ENCODE measurements around the gene OR1K1.
"Not testable (repeated sequence)": the region's sequence is repeated elsewhere in the genome, so short reads cannot be mapped to it uniquely, and the experiment has no call there.

The OR1K1 gene

DNA sequence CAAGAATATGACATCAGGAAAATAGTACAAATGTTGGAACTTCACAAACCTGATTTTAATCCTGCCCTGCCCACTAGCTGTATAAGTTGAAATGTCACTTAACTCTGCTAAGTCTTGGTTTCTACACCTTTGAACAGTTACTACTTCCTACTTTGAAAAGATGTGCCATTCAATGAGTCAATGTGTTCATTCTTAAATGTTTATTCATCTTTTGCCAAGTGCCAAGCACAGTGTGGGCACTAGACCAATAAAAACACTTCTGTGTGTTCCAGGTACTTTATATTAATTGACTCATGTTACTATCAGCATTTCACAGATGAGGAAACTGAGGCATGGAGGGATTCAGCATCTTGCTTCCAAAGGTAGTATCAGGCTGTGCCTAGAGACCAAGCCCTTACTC lies 15.6 kb downstream of the OR1K1 start:
- no peak for DNase-seq

DNA sequence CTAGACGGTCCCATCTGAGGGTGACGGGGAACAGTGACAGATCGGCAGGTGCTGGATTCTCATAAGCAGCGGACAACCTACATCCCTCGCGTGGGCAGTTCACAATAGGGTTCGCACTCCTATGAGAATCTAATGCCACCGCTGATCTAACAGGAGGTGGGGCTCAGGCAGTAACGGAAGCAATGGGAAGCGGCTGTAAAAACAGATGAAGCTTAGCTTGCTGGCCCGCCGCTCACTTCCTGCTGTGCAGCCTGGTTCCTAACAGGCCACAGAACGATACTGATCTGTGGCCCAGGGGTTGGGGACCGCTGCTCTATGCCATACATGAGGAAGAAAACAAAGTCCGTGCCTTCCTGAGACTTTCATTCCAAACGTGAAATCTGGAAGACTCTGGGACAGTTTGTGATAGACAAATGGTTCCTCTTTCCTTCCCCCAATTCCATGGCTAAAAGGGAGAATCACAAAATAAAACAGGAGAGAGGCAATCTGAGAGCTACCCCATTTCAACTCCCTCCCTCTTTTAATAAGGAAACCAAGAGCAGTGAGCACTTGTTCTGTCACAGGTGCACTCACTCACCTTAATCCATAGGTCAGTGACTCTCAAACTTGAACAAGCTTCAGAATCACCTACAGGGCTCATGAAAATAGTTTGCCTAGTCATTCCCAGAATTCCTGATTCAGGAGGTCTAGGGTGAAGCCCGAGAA lies 16.4 kb downstream of the OR1K1 start:
- DNase-seq: peak; percentile 50

DNA sequence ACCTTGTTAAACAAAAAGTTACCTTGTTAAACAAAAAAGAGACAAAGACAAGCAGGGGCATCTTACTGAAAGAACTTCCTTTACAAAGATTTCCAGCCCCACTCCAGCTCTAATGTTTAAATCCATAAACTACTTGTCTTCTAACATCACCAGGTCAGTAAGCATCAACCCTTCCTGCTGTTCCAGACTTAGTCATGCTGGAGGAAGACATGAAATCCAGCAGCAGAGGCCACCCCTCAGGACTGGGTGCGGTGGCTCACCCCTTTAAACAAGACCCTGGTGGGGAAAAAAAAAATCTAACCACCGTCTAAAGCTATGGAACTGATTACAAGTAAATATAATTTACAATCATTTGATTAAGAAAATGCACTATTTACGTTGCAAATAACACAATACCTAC lies 19.4 kb downstream of the OR1K1 start:
- no peak for DNase-seq

DNA sequence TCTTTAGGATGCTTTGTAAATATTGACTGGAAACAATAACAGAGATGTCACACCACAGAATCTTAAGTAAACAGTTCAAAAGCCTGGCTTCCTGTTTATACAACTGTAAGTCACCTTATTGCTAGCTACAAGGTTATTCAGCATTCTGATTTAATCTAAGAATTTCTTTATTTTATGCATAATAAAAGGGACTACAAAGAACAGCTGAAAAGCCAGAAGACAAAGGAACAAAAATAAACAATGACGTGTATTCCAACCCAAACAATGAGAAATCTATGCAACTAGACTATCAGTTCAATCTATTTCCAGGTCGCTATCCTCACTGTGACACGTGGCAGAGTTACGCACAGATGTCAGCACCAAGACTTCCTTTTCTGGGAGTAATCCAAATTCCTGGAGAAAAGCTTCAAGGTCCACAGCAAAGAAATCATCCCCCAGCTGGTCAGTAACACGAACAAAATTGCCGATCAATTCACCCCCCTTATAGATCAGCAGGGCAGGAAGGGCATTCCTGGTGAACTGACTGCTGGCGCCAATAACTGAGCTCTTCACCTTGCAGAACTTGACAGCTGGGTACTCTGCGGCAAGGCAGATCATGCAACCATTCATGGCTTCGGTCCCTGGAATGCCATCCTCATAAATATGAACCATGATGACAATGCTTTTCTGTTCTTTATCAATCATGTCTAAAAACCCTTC lies 20.0 kb downstream of the OR1K1 start:
- DNase-seq: peak; percentile 48

DNA sequence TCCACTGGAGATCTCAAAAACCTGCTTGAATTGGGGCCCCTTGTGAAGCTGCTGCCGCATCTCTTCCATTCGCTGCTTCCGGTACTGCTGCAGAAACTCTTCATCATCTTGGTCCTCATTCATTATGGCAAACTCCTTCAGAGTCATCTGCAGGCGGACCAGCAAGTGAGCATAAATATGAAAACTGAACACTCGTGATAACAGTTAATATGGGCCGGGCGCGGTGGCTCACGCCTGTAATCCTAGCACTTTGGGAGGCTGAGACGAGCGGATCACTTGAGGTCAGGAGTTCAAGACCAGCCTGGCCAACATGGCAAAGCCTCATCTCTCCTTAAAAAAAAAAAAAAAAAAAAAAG lies 20.5 kb downstream of the OR1K1 start:
- no peak for DNase-seq

DNA sequence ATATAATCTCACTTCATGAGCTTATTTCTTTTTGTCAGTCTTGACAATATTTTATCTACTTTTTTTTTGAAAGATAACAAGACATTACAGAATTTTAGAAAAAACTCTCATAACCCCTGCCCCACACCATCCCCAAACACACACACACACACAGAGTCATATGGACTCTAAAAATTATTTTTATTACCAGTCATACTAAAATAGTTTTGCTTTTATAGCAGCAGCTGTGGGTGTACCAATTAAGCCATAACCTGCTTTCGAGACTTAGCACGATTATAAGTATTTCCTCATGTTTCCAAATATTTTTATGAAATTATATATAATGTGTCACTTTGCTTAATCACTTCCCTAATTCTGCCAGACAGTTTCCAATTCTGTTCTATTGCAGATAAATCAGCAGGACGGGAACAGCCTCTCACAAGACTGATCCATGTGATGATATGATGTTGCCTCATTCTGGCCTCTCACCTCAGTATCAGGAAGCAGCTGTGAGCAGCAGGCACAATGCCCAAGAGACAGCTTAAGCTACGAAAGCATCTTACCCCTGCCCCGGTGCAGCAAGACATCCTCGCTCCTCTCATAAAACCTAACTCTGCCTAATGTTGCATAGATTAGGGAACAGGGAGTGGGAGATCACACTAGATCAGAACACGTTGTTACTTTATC lies 21.5 kb downstream of the OR1K1 start:
- no peak for DNase-seq

DNA sequence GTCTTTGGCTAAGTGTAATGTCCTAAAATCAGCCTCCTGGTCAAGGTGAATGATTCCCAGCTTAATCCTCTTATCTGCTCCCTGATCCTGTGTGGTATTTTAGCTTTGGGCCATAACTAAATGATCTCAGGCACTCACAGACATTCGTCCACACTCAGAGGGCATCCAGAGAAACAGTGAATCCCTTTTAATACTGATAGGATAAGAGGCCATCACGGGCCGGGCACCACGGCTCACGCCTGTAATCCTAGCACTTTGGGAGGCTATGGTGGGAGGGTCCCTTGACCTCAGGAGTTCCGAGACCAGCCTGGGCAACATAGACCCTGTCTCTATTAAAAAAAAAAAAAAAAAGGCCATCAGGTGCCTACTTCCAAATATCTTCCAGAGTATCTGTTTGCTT lies 22.1 kb downstream of the OR1K1 start:
- DNase-seq: no peak

DNA sequence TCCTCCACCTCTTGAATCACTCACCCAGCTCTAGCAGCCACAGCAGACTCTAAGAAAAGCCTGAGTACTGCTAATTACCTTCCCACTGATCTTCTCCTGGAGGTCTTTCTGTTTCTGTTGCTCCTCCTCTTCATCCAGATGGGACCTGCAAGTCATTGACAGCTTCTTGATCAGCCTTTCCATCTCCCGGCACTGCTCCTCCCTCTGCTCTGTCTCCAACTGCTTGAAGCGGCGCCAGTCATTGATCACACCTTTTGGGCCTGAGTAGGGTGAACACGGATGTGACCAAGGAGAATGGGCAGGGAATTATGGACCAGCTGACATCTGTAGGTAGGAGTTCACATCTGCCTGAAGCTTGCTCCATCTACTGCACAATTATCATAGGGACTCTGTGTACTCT lies 23.0 kb downstream of the OR1K1 start:
- DNase-seq: no peak

DNA sequence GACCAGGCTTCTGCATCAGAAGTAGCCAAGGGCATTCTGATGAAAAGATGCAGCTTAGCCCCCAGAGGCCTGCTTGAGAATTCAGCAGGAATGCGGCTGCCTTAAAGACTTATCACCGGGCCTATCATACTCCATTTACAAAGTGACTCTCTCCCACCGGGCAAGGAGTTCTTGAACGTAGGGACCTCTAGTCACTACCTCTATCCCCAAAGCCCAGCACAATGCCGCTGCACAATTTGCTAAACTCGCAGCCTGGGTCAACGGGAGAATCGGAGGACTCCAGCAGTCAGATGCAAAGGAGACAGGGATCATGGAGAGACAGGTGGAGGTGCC lies 27.8 kb downstream of the OR1K1 start:
- no peak for DNase-seq

DNA sequence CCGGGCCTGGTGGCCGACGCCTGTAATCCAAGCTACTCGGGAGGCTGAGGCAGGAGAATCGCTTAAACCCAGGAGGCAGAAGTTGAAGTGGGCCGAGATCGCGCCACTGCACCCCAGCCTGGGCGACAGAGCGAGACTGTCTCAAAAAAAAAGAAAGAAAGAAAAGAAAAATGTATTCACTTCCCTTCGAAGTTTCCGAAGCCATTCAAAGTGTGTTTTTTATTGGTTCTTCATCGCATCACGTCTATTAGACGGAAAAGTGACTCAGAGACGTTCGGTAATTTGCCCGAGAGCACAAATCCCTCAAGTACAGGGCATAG lies 29.0 kb downstream of the OR1K1 start:
- not testable (repeated sequence) for DNase-seq

DNA sequence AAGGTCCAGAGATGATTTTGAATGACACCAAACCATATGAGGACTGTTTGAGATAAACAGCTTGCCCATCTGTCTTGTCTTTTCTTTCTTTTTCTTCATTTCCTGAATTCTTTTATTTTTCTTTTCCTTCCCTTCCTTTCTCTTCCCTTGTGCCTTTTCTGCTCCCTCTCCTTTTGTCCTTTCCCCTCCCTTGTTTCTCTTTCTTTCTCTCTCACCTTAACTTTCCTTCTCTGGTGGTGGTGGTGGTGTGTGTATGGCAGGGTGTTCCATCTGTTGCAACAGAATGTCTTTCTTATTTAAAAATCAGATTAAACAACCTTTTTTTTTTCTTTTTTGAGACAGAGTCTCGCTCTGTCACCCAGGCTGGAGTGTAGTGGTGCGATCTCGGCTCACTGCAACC lies 32.3 kb downstream of the OR1K1 start:
- DNase-seq: no peak

DNA sequence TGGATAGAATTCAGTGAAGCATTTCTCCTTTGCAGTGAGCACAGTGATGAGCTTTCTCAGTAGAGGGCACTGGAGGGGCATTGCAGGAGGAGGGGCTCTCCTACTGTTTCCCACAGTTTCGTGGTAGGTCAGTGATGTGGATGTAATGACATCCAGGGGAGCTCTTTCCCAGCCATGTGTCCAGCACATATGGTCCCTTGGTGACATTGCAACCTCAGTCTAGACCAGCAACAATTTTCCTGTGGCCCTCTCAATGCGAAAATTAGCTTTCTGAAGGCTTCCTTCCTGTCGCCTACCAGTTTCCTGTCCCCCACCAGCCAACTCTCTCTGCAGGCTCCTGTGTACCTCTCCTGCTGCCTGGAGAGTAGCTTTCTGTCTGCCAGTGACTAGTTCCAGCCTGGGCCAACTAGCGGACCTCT lies 35.4 kb downstream of the OR1K1 start:
- no peak for DNase-seq

DNA sequence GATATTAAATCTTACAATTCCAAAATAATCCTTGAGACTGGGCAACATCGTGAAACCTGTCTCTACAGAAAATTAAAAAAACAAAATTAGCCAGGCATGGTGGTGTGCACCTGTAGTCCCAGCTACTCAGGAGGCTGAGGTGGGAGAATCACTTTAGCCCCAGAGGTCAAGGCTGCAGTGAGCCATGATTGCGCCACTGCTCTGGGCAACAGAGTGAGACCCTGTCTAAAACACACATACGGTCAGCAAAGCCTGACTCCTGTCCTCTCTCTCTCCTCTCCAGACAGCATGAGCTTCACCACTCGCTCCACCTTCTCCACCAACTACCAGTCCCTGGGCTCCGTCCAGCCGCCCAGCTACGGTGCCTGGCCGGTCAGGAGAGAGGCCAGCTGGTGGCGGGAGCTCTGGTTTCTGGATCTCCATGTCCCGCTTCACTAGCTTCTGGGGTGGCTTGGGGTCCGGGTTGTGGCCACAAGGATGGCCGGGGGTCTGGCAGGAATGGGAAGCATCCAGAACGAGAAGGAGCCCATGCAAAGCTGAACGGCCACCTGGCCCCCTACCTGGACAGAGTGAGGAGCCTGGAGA lies 37.4 kb downstream of the OR1K1 start:
- DNase-seq: no peak

DNA sequence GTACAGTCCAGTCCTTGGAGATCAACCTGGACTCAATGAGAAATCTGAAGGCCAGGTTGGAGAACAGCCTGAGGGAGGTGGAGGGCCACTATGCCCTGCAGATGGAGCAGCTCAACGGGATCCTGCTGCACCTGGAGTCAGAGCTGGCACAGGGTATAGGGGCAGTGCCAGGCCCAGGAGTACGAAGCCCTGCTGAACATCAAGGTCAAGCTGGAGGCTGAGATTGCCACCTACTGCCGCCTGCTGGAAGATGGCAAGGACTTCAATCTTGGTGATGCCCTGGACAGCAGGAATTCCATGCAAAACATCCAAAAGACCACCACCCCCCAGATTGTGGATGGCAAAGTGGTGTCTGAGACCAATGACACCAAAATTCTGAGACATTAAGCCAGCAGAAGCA lies 38.5 kb downstream of the OR1K1 start:
- DNase-seq: not testable (repeated sequence)

DNA sequence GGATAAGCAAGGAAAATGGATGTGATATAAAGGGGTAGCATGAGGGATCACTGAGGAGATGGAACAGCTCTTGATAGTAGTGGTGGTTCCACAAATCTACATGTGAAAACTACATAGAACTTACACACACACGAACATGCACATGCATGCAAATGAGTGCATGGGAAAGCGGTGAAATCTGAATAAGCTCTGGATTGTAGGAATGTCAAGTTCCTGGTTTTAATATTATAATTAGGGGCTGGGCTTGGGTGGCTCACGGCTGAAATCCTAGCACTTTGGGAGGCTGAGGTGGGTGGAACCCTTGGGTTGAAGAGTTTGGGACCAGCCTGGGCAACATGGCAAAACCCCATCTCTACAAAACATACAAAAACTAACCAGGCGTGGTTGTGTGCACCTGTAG lies 41.6 kb downstream of the OR1K1 start:
- DNase-seq: no peak

DNA sequence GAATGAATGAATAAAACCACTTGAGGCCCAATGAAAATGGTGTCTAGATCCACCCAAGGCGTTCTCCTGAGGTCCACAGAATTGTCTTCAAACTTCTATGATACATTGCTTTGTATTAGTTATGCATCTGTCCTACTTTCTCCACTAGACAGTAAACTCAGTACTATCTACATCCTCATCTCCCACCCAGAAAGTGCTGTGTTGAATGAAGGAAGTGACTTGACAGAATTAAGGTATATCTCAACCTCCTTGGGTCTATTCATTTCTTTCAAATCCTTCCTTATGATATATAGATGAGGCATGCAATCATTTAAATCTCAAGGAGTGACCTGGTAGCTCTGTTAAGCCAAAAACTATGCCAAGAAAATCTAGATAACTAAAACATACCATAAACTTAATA lies 44.2 kb downstream of the OR1K1 start:
- DNase-seq: no peak

DNA sequence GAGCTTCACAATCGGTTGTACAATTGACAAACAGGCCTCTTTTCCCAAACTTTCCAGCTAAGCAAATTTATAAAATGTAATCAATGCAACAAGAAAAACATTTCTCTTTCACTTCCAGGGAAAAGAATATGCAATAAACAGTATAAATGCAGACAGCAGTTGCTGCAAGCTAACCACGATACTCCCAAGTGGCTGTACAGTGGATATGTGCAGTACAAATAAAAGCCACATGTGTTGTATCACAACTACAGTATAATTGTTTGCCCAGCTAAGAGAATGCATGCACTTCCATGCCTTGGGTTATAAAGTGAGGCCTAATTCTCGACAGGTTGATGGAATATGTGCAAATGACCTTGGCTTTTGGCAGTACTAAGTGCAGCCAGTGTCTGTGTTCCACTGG lies 45.2 kb downstream of the OR1K1 start:
- DNase-seq: no peak

DNA sequence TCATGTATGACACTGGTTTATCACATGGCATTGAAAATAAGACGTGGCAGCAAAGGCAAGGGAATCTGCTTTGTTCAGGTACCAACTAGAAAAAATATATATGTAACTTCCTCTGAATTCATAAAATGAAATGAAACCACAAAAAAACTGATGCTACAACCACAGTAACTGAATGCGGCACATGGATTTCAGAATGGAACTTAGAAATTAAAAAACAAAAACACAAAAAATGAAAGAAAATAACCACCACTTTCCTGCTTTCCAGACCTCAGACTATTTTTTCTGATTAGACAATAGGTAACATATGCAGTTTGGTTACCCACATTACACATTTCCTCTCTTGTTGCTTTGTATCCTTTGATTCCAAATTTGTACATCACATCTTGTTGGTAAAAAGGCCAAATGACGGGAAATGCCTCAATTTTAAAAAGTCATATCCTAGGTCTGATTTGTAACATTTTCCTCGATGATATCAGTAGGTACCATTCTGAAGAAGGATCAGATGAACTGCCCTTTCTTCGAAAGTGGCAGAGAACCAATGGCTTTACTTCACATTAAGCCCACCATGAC lies 46.5 kb downstream of the OR1K1 start:
- DNase-seq: no peak

DNA sequence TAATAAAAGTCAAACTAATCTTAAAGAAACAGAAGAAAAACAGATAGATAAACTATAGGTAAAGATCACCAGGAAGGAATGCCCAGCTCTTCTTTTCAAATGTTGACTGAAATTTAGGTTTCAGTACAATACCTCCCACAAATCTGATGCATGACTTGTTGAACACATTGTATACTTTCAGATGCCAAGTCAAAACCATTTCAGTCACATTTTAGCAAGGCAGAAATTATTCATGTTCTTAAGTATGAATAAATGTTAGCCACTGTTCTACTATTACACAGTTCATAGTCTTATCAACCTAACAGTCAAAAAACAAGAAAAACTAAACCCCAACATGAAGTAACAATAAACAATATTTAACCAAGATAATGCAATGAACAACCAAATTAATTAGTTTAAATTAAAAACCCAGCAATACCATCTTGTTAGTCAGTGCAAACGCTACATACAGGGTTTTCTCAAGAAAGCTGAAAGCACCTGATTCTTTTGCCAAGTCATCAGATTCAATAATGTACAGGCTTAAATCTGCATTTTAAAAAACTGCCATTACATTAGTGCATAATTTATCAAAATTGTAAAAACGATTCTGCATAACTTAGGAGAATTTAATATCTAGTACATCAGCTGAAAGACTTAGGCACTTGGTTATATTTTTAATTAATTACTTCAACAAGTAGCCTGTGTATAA lies 48.5 kb downstream of the OR1K1 start:
- no peak for DNase-seq
